NOMO-1 treated with DMSO at 0.1 percent for 48 hours (cell line): ENCODE measurements around the gene GEMIN5.
"Not testable (repeated sequence)": the region's sequence is repeated elsewhere in the genome, so short reads cannot be mapped to it uniquely, and the experiment has no call there.

Experiments
- DNase-seq: peaks from one replicate; lab custom pipeline; 2025; ENCODE audit not compliant: unreplicated experiment; lab: John Stamatoyannopoulos, UW

Gene GEMIN5

GRCh38 chr5:154940772-154941620 is 3.0 kb upstream of the GEMIN5 start, which contains the start of gene MRPL22:
TSS of gene MRPL22 (plus strand) at chr5:154941073. CDS start at chr5:154941111, 38 bp downstream.
- peak; percentile 91 for DNase-seq

- no peak for DNase-seq
Observed at GRCh38 chr5:154940375-154940771, 2.4 kb upstream of the GEMIN5 start.

GRCh38 chr5:154939387-154939786 is 1.4 kb upstream of the GEMIN5 start:
- not testable (repeated sequence) for DNase-seq

- DNase-seq: no peak
Observed at GRCh38 chr5:154937186-154937717, 759 bp downstream of the GEMIN5 start.

- DNase-seq: no peak
Observed at GRCh38 chr5:154934881-154935280, 3.1 kb downstream of the GEMIN5 start.

- DNase-seq: no peak
Observed at GRCh38 chr5:154933537-154933936, 4.5 kb downstream of the GEMIN5 start.

- DNase-seq: no peak
Observed at GRCh38 chr5:154923441-154924430, 14.3 kb downstream of the GEMIN5 start.

- no peak for DNase-seq
Observed at GRCh38 chr5:154917757-154918156, 20.3 kb downstream of the GEMIN5 start.

- DNase-seq: no peak
Observed at GRCh38 chr5:154916874-154917273, 21.1 kb downstream of the GEMIN5 start.

GRCh38 chr5:154905601-154906000 is 32.4 kb downstream of the GEMIN5 start:
- not testable (repeated sequence) for DNase-seq

- DNase-seq: no peak
Observed at GRCh38 chr5:154901913-154902312, 36.1 kb downstream of the GEMIN5 start.

- no peak for DNase-seq
Observed at GRCh38 chr5:154901276-154901675, 36.7 kb downstream of the GEMIN5 start.

GRCh38 chr5:154900066-154900465 is 37.9 kb downstream of the GEMIN5 start:
- DNase-seq: no peak

- no peak for DNase-seq
Observed at GRCh38 chr5:154899151-154899816, 38.7 kb downstream of the GEMIN5 start.

GRCh38 chr5:154898210-154898609 is 39.8 kb downstream of the GEMIN5 start:
- DNase-seq: no peak

GRCh38 chr5:154896562-154897165 is 41.3 kb downstream of the GEMIN5 start:
- no peak for DNase-seq

GRCh38 chr5:154895606-154896561 is 42.1 kb downstream of the GEMIN5 start:
- no peak for DNase-seq

- DNase-seq: no peak
Observed at GRCh38 chr5:154893381-154893780, 44.6 kb downstream of the GEMIN5 start.

GRCh38 chr5:154892369-154892771 is 45.6 kb downstream of the GEMIN5 start:
- no peak for DNase-seq
